Panc1 (cell line): Measurements from ENCODE around the gene SMIM13. TPM values are rescaled to one million over a fixed set of nuclear protein-coding genes. Genes with fewer than 3 reads are reported as not detected.

ENCODE experiments used
- ATAC-seq: fragments of 200-7000 bp; cut with Tn5 transposase; 2 replicates; pipeline ENCODE4 v1.9.1; 2020; ENCODE audit warnings: mild to moderate bottlenecking, moderate library complexity
- BruUV-seq: library from RNA; stranded (reverse); fragments of 400-500 nt; replicated peaks from 2 replicates; lab custom pipeline; 2021; lab: Mats Ljungman, UMichigan
- CTCF ChIA-PET: fragments of 300-600 bp; sonication (Branson Sonifier 250); formaldehyde crosslinking; loops from one replicate; lab custom pipeline; 2022; ENCODE audit warnings: antibody characterized with exemption; lab: Charles Lee
- POLR2A ChIA-PET: fragments of 300-600 bp; sonication (Branson Sonifier 250); formaldehyde crosslinking; loops from one replicate; lab custom pipeline; 2022; ENCODE audit warnings: antibody characterized with exemption; lab: Charles Lee
- DNase-seq: peaks from one replicate; pipeline ENCODE4 v3.0.0-alpha.2; 2010; ENCODE audit warnings: low read depth, low spot score
- H3K27ac ChIP-seq: 2 replicates; pipeline ENCODE4 v1.5.1; 2011; ENCODE audit warnings: mild to moderate bottlenecking, low read length, inconsistent platforms
- H3K27me3 ChIP-seq: fragments of 200-500 bp; sonication (Bioruptor generic); 2 replicates; pipeline ENCODE4 v1.6.0; 2014; ENCODE audit warnings: low read length, inconsistent platforms; ENCODE audit not compliant: control insufficient read depth, insufficient read depth
- H3K36me3 ChIP-seq: fragments of 200-500 bp; sonication (Bioruptor generic); 2 replicates; pipeline ENCODE4 v1.5.1; 2014; ENCODE audit warnings: inconsistent platforms, mild to moderate bottlenecking, low read length, moderate library complexity; ENCODE audit not compliant: control insufficient read depth, insufficient read depth
- H3K4me1 ChIP-seq: 2 replicates; pipeline ENCODE4 v1.5.1; 2011; ENCODE audit warnings: inconsistent platforms, mild to moderate bottlenecking, low read length, moderate library complexity; ENCODE audit not compliant: control insufficient read depth, insufficient read depth
- H3K4me3 ChIP-seq, 2 experiments: 2 replicates each; pipeline ENCODE4 v1.5.1; 2011 to 2012; ENCODE audit warnings: low read depth in 2 of 2, low read length in 2 of 2, mild to moderate bottlenecking in 2 of 2, inconsistent platforms in 1 of 2, moderate library complexity in 1 of 2
- H3K9me3 ChIP-seq: fragments of 200-500 bp; sonication (Bioruptor generic); 2 replicates; pipeline ENCODE4 v1.5.1; 2014; ENCODE audit warnings: low read depth, mild to moderate bottlenecking, inconsistent platforms, low read length, moderate library complexity; ENCODE audit not compliant: control insufficient read depth, insufficient read depth
- POLR2AphosphoS5 ChIP-seq: IDR thresholded peaks from 2 replicates; pipeline ENCODE4 v1.6.1; 2012; ENCODE audit warnings: mild to moderate bottlenecking, low read depth, low read length, moderate library complexity
- REST ChIP-seq, 2 experiments: IDR thresholded peaks; 2 replicates each; pipeline ENCODE4 v1.6.1; 2011 to 2012; ENCODE audit warnings: low read depth in 2 of 2, control low read depth in 1 of 2, low read length in 1 of 2, mild to moderate bottlenecking in 1 of 2, moderate library complexity in 1 of 2; ENCODE audit not compliant: insufficient read depth in 1 of 2
- SIN3A ChIP-seq: IDR thresholded peaks from 2 replicates; pipeline ENCODE4 v1.6.1; 2012; ENCODE audit warnings: low read depth, mild to moderate bottlenecking, low read length, moderate library complexity, borderline replicate concordance; ENCODE audit not compliant: insufficient read depth
- TCF7L2 ChIP-seq: IDR thresholded peaks from 2 replicates; pipeline ENCODE4 v1.6.1; 2011; ENCODE audit warnings: mild to moderate bottlenecking, low read depth, low read length, inconsistent platforms
- in situ Hi-C: cut with HindIII; loops from 2 replicates; pipeline ENCODE4 v1.10.0; 2016; ENCODE audit warnings: low sequenced_read_pairs, low pct_unique_long_range_greater_than_20kb
- intact Hi-C: fragments of 100-400 bp; cut with micrococcal nuclease; formaldehyde crosslinking; loops from one replicate; pipeline ENCODE4 v1.10.0; 2022; ENCODE audit not compliant: unreplicated experiment
- total RNA-seq: library from RNA; stranded (reverse); gene quantifications from one replicate; pipeline ENCODE4 v1.2.1, GENCODE V29; 2021; ENCODE audit not compliant: unreplicated experiment
- TF ChIP-seq, protein P1 (sequence below): fragments of 450-650 bp; IDR thresholded peaks from 2 replicates; pipeline ENCODE4 v1.5.1; 2017; ENCODE audit warnings: mild to moderate bottlenecking

SMIM13 gene
- total RNA-seq, 1 experiment from 2014 or later = 17.6 TPM

- intact Hi-C loops (no loop called here), in situ Hi-C loops (no loop called here)
- Histone ChIP-seq H3K9me3 (no peaks in the 10 kb centered on the region), H3K27ac (no peak overlapping the region), H3K4me1 (no peaks in the 10 kb centered on the region), H3K27me3 (no peaks in the 10 kb centered on the region), H3K36me3 (no peaks in the 10 kb centered on the region), H3K4me3 (no peak overlapping the region)
- ATAC-seq = no peak
- no TSS peak for BruUV-seq
- no peak for TF ChIP-seq TCF7L2
- TF ChIP-seq, protein P1, sequence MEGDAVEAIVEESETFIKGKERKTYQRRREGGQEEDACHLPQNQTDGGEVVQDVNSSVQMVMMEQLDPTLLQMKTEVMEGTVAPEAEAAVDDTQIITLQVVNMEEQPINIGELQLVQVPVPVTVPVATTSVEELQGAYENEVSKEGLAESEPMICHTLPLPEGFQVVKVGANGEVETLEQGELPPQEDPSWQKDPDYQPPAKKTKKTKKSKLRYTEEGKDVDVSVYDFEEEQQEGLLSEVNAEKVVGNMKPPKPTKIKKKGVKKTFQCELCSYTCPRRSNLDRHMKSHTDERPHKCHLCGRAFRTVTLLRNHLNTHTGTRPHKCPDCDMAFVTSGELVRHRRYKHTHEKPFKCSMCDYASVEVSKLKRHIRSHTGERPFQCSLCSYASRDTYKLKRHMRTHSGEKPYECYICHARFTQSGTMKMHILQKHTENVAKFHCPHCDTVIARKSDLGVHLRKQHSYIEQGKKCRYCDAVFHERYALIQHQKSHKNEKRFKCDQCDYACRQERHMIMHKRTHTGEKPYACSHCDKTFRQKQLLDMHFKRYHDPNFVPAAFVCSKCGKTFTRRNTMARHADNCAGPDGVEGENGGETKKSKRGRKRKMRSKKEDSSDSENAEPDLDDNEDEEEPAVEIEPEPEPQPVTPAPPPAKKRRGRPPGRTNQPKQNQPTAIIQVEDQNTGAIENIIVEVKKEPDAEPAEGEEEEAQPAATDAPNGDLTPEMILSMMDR = no peak
- no peak for DNase-seq
- ChIA-PET POLR2A (no interaction called here), CTCF (no interaction called here)
These were observed 33.2 kb downstream of the SMIM13 start for GRCh38 chr6:11126876-11127275.

DNA sequence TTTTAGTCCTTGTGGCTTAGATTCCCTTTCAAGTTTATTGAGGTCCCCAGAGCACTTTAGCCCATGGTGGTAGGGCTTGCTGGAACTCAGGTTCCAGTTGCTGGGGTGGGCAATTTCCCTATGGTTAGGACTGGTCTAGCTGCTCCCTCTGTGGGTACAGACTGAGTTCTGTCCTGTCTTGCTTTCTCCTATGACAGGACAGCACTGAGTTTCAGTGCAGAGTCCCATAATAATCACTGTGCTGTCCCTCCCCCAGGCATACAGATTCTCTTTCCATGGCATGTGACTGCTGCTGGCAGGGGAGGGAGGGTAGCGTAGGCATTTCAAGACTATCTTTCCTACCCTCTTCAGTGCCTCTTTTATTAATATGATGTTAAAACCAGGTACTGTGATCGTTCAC, 35.0 kb downstream of the SMIM13 start:
- H3K27me3 ChIP-seq = no peaks in the 10 kb centered on the region
- no peaks in the 10 kb centered on the region for H3K9me3 ChIP-seq
- no peaks in the 10 kb centered on the region for H3K36me3 ChIP-seq
- no peak for TF ChIP-seq POLR2AphosphoS5
- TF ChIP-seq, protein P1 = no peak
- TF ChIP-seq REST (IDR thresholded peaks at IDR 0.05; ENCODE audit: insufficient read depth in 1 of 2, low read depth in 2 of 2, low read length in 1 of 2) = no peak
- no peak for TF ChIP-seq TCF7L2
- TF ChIP-seq SIN3A = no peak
- ChIA-PET POLR2A (no interaction called here), CTCF (no interaction called here)
- H3K4me1 ChIP-seq = no peaks in the 10 kb centered on the region
- H3K4me3 ChIP-seq = no peak overlapping the region
- H3K27ac ChIP-seq = no peak overlapping the region
- no peak for DNase-seq
- intact Hi-C loops (no loop called here), in situ Hi-C loops (no loop called here)
- ATAC-seq = no peak
- no TSS peak for BruUV-seq
